Raji (cell line): Measurements from ENCODE around the gene GRAMD2A.

Source experiments
- POLR2A ChIP-seq: IDR thresholded peaks from 2 replicates; pipeline ENCODE4 v1.6.1; 2011; ENCODE audit warnings: low read depth, low read length, control low read depth; ENCODE audit not compliant: insufficient read depth

Gene GRAMD2A

GRCh38 chr15:72146934-72147333, 50.7 kb downstream of the GRAMD2A start:
- TF ChIP-seq POLR2A = no peak

GRCh38 chr15:72146221-72146620, 51.4 kb downstream of the GRAMD2A start:
- no peak for TF ChIP-seq POLR2A

GRCh38 chr15:72141171-72142084, 56.2 kb downstream of the GRAMD2A start:
- no peak for TF ChIP-seq POLR2A

- TF ChIP-seq POLR2A = no peak
Measured at GRCh38 chr15:72140088-72140487, 57.5 kb downstream of the GRAMD2A start.

GRCh38 chr15:72139667-72140066, 57.9 kb downstream of the GRAMD2A start:
- no peak for TF ChIP-seq POLR2A

- no peak for TF ChIP-seq POLR2A
Measured at GRCh38 chr15:72136170-72137051, 61.2 kb downstream of the GRAMD2A start.

GRCh38 chr15:72135719-72136118, 61.9 kb downstream of the GRAMD2A start:
- no peak for TF ChIP-seq POLR2A

GRCh38 chr15:72133211-72133610, 64.4 kb downstream of the GRAMD2A start:
- no peak for TF ChIP-seq POLR2A

- TF ChIP-seq POLR2A = no peak
Measured at GRCh38 chr15:72131922-72132321, 65.7 kb downstream of the GRAMD2A start.

- no peak for TF ChIP-seq POLR2A
Measured at GRCh38 chr15:72130272-72130671, 67.3 kb downstream of the GRAMD2A start.

GRCh38 chr15:72128359-72128758, 69.2 kb downstream of the GRAMD2A start:
- no peak for TF ChIP-seq POLR2A

- no peak for TF ChIP-seq POLR2A
Measured at GRCh38 chr15:72127724-72128322, 69.8 kb downstream of the GRAMD2A start.

GRCh38 chr15:72124218-72124617, 73.4 kb downstream of the GRAMD2A start:
- TF ChIP-seq POLR2A = no peak

GRCh38 chr15:72118017-72118978, 79.3 kb downstream of the GRAMD2A start, which contains the start of the genes MYO9A and SENP8:
MYO9A (minus strand) TSS chr15:72118150; CDS start chr15:72046563, 71,587 bp downstream.
SENP8 (plus strand) TSS chr15:72118403; CDS start chr15:72139624, 21,221 bp downstream.
- peak; percentile 92 for TF ChIP-seq POLR2A
